GM21825 (cell line): ENCODE measurements around the gene ATP6V1E1.

Source experiments
- ATAC-seq: cut with Tn5 transposase; IDR thresholded peaks from one replicate; pipeline ENCODE4 v1.9.1; 2021; ENCODE audit warnings: mild to moderate bottlenecking, moderate library complexity; ENCODE audit not compliant: unreplicated experiment

ATP6V1E1 gene

DNA sequence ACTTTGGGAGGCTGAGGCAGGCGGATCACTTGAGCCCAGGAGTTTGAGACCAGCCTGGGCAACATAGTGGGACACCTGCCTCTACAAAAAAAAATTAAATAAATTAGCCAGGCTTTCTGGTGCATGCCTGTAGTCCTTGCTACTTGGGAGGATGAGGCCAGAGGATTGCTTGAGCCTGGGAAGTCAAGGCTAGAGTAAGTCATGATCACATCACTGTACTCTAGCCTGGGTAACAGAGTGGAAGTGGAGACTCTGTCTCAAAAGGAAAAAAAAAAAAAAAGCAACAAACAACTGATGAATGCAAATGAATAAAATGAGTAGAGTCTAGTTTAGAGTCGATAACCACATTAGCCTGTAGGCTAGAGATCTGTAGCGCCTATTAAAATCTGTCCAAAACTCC lies 6.1 kb upstream of the ATP6V1E1 start:
- no peak for ATAC-seq

DNA sequence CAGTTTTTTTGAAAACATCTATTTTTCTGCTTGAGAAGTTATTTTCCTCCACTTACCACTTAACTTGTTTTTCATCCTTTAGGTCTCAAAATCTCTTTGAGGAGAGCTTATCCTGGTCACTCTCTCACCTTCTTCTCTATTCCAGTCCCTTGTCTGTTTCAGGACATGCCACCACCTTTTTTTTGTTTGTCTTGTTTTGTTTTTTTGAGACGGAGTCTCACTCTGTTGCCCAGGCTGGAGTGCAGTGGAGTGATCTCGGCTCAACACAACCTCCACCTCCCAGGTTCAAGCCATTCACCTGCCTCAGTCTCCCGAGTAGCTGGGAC lies 5.4 kb upstream of the ATP6V1E1 start:
- ATAC-seq = no peak

DNA sequence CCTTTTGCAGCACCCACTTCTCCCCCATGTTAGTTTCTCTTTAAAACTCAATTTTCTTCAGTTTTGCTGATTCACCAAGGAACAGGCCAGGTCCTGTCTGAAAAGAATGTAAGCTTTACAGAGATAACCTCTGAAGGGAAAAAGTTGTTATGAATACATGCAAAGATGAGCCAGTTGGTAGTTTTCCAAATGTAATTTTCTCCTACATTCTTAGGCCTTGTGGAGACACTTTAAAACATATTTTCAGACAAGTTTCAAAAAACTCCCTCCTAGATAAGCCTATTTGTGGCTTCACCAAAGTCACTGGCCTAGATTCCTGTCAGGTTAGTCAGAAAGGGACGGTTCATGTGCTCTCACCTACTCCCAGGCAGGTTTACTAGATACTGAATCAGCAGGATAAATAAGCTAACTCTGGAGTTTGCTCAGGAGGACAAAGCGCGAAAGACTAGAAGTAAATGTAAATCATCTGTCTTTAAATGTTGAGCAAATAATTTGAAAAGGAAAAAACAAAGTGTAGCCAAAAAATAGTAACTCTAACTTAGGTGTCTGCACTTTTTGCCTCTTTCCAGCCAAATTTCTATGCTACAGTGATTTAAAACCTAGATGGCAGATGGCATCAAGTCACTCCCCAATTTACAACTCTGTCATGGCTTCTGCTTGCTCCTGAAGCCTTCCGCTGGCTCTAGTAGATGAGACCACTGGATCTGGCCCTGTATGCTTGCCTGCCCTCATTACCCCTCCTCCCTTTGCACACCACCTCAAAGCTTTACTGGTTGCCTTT lies 4.9 kb upstream of the ATP6V1E1 start:
- ATAC-seq = no peak

DNA sequence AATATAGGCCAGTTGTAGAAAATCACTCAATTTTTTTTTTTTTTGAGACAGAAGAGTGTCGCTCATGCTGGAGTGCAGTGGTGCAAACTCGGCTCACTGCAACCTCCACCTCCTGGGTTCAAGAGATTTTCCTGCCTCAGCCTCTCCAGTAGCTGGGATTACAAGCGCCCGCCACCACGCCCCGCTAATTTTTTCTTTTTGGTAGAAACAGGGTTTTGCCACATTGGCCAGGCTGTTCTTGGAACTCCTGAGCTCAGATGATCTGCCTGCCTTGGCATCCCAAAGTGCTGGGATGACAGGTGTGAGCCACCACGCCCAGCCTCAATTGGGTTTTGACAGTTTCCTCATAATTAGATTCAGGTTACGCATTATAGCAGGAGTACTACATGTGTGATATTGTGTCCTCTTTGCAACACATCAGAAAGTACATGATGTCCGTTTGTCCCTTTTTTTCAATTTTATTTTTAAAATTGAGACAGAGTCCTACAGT lies 2.6 kb upstream of the ATP6V1E1 start:
- no peak for ATAC-seq

DNA sequence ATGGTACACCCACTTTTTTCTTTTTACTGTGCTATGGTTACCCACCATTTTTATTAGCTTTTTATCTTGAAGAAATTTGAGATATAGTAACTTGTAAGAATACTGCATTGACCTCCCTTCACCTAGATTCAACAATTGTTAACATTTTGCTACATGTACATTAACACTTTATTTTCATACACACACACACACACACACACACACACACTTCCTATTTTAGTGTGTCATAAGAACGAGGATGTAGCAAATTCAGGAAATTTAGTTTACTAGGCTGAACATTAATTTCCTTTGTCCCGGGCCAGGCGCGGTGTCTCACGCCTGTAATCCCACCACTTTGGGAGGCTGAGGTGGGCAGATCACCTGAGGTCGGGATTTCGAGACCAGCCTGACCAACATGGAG lies 1.1 kb upstream of the ATP6V1E1 start:
- no peak for ATAC-seq

DNA sequence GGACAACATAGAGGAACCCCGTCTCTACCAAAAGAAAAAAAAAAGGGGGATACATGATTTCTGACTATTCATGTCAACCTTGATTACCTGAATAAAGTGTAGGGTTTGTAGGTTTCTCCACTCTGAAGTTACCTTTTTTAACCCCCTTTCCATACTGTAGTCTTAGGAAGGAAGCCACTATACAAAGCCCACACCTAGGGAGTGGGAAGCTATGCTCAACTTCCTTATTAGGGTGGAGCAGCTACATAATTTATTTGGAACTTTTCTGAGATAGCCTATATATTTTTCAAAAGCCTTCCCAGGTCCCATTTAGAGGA lies 582 bp upstream of the ATP6V1E1 start:
- ATAC-seq = no peak

DNA sequence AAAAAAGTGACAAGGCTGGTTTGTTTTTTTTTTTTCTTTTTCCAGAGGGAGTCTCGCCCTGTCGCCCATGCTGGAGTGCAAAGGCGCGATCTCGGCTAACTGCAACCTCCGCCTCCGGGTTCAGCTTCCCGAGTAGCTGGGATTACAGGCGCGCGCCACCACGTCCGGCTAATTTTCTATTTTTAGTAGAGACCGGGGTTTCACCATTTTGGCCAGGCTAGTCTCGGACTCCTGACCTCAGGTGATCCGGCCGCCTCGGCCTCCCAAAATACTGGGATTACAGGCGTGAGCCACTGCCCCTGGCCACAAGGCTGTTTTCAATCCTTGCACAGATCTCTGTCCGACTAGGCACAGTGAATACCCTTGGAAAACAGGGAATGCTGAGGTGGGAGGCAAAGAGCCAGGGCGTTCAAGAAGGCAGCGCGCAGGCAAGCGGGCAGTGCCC lies 566 bp downstream of the ATP6V1E1 start:
- ATAC-seq = no peak

DNA sequence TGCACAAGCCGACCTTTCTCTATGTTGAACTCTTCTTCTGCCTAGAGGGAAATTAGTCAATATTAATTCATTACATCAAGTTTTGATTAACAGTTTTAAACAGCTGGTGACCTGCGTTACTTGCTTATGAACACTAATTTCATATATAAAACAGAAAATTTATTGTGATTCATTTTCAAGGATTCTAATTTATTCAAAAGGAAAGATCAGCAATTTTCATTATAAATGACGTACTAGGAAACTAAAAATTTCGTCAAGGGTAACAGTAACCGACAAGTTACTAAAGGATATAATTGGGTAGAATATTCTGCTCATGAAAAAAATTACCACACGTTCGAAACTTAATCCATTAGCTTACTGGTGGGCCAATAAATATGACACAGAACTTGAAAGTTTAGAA lies 15.3 kb downstream of the ATP6V1E1 start:
- no peak for ATAC-seq

DNA sequence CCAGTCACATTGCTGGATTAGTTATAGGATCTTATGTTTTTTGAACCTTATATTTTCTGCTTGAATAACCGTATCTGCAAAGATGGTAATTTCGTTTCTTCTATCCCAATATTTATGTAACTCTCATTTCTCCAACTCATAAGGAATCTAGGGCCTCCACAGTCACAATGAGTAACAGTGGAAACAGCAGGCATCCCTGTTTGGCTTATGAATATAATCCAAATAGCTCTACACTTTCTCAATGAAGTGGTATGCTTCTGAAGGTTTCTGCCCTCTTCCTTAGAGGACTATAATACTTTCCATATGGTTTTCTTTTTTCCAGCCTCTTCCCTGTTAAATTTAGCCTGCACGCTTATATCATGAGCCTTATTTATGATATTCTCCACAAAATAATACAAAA lies 16.5 kb downstream of the ATP6V1E1 start:
- no peak for ATAC-seq

DNA sequence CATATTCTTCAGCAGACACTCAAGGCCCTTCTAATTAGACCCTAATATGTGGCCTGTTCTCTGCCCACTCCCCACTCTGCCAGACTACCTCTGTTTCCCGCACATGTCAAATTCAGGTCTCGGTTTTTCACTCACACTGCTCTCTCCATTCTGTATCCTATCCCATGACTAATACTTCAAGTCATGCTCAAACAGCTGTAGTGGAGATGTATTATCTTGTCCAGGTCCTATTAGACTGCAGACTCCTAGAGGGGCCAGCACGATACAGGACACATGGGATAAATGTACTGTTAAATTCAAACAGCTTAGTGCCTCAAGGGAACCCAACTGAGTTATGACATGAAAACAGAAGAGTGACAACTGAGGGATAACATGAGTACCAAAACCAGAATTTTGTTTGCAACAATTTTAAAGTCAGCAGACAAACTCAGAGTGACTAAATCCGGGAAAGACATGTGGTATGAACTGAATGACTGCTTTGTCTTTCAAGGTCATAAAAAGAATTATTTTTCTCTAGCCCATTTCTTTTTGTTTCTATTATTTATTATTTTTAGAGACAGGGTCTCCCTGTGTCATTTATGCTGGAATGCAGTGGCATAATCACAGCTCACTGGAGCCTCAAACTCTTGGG lies 20.5 kb downstream of the ATP6V1E1 start:
- no peak for ATAC-seq

DNA sequence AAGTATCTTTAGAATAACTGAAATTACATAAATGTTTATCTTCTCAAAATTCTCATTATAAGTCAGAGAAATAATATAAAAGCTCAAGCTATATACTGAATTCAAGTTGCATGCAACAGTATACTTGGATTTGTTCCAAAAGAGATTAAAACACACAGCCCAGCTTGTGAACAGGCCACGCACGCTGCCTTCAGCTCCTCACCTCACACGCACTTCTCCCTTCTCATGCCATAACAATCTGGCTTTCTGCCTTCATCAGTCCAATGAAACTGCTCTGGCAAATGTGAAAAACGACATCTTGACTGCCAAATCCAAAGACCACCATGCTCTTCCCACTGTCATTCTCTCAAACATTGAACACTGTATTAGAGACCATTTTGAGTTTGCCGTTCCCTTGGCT lies 22.1 kb downstream of the ATP6V1E1 start:
- ATAC-seq = no peak

DNA sequence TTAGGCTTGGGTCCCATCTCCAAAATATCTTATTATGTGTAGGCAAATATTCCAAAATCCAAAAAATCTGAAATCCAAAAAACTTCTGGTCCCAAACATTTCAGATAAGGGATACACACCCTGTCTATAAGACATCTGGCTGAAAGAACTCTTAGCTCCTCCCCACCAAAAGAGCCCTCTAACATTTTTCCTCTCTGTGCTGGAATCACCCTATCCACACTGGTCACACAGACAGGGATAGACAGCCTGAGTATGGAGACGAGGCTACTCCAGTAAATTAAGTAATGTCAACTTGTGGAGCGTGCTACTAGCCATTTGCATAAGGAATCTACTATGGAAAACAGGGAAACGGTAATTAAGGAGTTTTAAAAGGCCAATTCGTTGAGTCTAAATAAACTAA lies 24.9 kb downstream of the ATP6V1E1 start:
- ATAC-seq = no peak

DNA sequence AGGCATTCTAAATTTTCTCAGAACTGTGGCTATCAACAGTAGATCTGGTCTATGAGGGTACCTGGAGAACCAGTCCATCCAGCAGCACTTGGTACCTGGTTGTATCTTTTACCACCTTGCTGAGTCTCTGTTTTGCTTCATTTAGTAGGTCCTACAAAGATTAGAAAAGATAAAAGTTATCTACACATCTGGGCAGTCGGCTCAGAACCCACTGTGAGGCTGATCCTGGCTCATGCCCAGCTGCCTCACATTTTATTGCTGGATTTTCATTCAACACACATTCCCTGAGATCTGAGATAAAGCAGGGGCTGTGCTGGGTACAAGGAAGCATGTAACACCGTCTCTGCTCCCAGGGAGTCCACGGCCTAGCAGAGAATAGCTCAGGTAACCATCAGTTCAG lies 27.5 kb downstream of the ATP6V1E1 start:
- ATAC-seq = no peak

DNA sequence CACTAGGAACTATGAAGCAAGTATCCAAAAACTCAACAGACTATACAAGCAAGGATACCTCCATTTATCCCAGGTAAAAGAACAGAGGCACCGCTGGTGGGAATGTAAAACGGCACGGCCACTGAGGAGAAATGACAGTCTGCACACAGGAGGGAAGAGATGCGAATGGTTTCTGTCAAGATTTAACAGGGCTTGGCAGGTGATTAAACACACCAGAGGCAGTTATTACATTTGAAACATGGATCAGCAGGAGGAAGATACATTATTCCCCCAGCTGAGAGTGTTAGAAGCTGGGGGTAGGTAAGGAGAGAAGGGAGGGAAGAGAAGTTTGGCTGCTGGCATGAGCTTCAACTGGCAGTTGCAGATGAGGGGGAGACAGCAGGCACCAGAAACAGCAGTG lies 30.2 kb downstream of the ATP6V1E1 start:
- ATAC-seq = no peak

DNA sequence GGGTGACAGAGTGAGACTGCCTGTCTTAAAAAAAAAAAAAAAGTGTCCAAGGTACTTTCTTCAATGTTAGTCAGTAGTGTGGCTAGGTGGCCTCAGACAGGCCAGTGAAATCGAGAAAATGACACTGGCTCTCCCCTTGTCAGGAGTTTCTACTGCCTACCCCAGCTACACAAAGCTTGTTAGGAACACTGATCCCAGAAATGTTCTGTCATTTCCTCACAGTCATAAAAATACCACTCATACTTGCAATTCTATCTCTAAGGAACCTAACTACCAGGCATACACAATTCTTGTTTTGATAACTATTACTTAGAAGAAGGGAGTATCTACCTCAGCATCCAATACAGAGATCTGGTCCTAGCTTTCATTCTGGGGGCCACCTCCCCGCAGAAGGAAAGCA lies 31.3 kb downstream of the ATP6V1E1 start:
- no peak for ATAC-seq

DNA sequence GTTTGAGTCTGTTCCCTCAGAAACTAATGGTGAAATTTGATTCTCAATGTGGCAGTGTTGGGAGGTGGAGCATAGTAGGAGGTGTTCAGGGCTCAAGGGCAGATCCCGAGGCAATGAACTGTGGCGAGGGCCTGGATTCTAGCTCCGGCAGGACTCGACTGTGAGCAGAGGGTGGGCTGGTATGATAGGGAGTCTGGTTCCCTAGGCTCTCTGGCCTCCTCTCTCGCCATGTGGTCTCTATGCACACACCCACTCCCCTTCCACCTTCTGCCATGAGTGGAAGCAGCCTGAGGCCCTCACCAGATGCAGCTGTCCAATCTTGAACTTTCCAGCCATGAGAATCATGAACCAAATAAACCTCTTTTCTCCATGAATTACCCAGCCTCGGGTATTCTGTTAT lies 32.3 kb downstream of the ATP6V1E1 start:
- no peak for ATAC-seq

DNA sequence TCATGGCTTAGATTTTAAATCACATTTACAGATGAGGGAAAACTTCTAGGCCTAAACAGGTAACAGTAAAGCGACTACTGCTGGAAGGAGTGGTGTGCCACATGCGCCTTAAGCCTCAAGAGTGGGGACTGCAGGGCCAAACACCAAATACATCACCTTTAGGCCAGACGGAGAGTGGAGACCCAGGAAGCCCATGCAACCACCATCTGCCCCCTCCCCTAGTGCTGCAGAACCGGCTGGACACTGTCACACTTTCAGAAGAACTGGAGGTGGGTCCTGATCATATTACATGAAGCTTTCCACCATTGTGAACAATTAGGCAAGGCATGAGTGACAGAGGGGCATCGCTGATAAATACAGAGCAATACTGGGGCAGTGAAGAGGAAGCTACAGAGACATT lies 36.3 kb downstream of the ATP6V1E1 start:
- no peak for ATAC-seq

DNA sequence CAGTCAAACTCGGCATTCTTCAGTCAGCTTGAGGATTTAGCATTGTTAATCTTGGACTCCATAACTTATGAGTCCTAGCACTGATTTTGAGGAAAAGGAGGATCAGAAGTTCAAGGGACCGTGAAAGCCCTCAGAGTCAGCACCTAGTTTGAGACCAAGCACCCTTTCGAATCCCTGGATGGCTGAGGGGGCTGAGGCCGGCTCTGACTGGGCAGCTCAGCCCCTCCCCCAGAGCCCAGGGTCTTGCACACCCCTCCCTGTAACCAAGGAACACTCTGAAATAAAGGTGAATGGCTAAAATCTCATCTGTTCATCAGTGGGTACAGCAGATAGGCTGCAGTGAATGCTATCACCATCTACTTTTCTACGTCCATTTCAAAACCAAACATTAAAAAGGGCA lies 38.0 kb downstream of the ATP6V1E1 start:
- ATAC-seq = no peak

DNA sequence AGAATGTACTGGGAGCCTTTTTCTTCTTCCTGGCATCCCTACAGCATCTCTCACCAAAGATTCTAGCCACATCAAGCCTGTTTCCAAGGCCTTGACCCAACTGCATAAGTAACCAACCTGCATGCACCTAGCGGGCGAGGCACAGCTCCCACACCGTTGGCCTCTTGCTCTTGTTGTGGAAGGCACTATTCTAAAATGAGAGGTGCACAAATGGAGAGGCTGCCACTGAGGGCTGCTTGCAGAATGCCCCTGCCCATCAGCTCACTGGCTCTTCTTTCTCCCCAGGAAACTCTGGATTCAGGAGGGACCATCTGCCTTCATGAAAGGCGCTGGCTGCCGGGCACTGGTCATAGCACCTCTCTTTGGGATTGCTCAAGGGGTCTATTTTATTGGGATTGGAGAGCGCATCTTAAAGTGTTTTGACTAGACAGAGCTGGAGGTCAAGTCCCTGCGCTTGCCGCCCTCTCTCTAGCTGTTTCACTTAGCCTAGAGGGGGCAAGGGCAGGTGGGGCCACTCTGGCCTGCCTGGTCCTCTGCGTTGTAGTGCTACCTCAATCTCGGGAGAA lies 38.7 kb downstream of the ATP6V1E1 start:
- no peak for ATAC-seq

DNA sequence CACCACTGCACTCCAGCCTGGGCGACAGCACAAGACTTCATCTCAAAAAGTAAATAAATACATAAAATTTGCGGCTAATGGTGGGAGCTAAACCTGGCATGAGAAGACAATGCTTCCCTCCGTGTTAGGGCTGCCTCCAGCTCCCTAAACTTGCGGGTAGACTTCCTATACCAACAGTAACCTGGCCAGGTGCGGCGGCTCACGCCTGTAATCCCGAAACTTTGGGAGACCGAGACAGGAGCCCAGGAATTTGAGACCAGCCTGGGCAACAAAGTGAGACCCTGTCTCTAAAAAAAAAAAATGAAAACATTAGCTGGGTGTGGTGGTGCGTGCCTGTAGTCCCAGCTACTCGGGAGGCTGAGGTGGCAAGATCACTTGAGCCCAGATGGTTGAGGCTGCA lies 39.9 kb downstream of the ATP6V1E1 start:
- ATAC-seq = no peak

DNA sequence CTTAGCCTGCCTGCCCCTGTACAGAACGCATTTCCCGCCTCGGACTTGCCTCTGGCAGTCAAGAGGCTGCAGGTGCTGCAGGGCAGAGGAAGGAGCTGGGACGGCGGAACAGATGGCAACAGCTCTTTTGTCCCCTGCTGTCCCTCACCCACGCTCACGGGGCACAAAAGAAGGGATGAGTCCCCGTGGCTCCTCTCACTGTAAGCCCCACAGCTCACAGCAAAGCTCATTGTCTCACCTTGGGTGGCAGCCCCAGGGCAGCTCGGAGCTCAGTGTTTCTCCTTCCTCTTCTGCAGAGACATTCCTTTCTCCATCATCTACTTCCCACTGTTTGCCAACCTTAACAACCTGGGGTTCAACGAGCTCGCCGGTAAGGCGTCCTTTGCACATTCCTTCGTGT lies 40.9 kb downstream of the ATP6V1E1 start:
- ATAC-seq = no peak

DNA sequence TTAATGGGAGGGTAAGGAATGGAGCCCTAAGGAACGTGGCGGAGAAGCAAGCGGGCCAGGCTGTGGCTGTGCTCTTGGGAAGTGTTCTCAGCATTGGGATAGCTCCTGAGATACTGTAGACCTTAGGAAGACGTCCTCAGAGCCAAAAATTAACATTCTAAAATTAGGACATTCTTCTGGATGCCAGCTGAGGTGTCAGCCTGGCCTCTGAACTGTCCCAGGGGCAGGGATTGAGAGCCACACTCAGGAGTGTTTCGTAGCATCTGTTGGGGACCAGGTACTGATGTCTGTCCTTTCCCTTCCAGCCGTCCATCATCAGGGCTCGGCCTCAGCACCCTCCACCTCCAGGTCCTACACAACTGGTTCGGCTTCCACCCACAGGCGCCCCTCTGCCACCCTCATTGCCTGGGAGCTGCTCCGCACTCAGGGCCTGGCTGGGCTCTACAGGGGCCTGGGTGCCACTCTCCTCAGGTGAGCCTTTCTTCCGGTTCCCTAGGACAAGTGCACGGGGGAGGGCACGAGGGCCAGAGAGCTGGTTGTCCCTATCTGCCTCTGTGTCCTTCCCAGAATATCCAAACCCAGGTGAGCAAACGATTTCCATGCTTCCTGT lies 41.6 kb downstream of the ATP6V1E1 start:
- ATAC-seq = no peak
